IPS-15b (cell line): ENCODE data around the gene ANKS1B.

Experiments
- H3K27me3 ChIP-seq: one replicate; pipeline ENCODE4 v1.6.1; 2013; ENCODE audit warnings: low read length; ENCODE audit not compliant: control insufficient read depth, insufficient read depth
- H3K36me3 ChIP-seq: one replicate; pipeline ENCODE4 v1.6.1; 2013; ENCODE audit warnings: low read length; ENCODE audit not compliant: control insufficient read depth, insufficient read depth
- H3K4me1 ChIP-seq: one replicate; pipeline ENCODE4 v1.6.1; 2013; ENCODE audit warnings: mild to moderate bottlenecking, low read length; ENCODE audit not compliant: control insufficient read depth, insufficient read depth
- H3K4me3 ChIP-seq: one replicate; pipeline ENCODE4 v1.5.1; 2013; ENCODE audit warnings: low read depth, low read length
- H3K9ac ChIP-seq: one replicate; pipeline ENCODE4 v1.6.1; 2013; ENCODE audit warnings: low read depth, mild to moderate bottlenecking, low read length
- H3K9me3 ChIP-seq: one replicate; pipeline ENCODE4 v1.6.1; 2013; ENCODE audit warnings: mild to moderate bottlenecking, low read length; ENCODE audit not compliant: control insufficient read depth, insufficient read depth

ANKS1B gene

GRCh38 chr12:99544457-99544856 lies 440.3 kb downstream of the ANKS1B start:
- no peaks in the 10 kb centered on the region for H3K27me3 ChIP-seq
- H3K9me3 ChIP-seq, result no peaks in the 10 kb centered on the region
- no peaks in the 10 kb centered on the region for H3K36me3 ChIP-seq
- no peak overlapping the region for H3K9ac ChIP-seq
- H3K4me1 ChIP-seq, result no peaks in the 10 kb centered on the region
- H3K4me3 ChIP-seq, result no peak overlapping the region

GRCh38 chr12:99529966-99530365 lies 454.8 kb downstream of the ANKS1B start:
- Histone ChIP-seq H3K9ac (no peak overlapping the region), H3K4me1 (no peaks in the 10 kb centered on the region), H3K27me3 (no peaks in the 10 kb centered on the region), H3K36me3 (no peaks in the 10 kb centered on the region), H3K9me3 (no peaks in the 10 kb centered on the region), H3K4me3 (no peak overlapping the region)

DNA sequence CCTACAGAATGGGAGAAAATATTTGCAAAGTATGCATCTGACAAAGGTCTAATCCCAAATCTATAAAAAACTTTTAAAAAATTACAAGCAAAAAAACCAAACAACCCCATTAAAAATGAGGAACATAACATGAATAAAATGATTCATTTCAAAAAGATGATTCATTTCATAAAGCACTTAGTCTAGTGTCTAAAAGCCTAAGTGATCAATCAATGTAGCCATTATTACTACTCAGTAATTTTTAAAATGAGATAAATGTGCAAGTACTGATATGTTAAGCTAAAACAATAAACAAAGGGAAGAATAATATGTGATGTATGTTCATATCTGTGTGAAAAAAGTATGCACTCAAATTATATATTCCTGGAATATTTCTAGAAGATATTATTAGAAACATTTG lies 456.3 kb downstream of the ANKS1B start:
- H3K36me3 ChIP-seq, result no peaks in the 10 kb centered on the region
- H3K9me3 ChIP-seq, result no peaks in the 10 kb centered on the region
- H3K4me1 ChIP-seq, result no peaks in the 10 kb centered on the region
- H3K4me3 ChIP-seq, result no peak overlapping the region
- H3K27me3 ChIP-seq, result no peaks in the 10 kb centered on the region
- H3K9ac ChIP-seq, result no peak overlapping the region

GRCh38 chr12:99523853-99524252 lies 460.9 kb downstream of the ANKS1B start:
- no peaks in the 10 kb centered on the region for H3K4me1 ChIP-seq
- no peak overlapping the region for H3K4me3 ChIP-seq
- H3K9me3 ChIP-seq, result no peaks in the 10 kb centered on the region
- H3K9ac ChIP-seq, result no peak overlapping the region
- no peaks in the 10 kb centered on the region for H3K36me3 ChIP-seq
- no peaks in the 10 kb centered on the region for H3K27me3 ChIP-seq

GRCh38 chr12:99522456-99522855 lies 462.3 kb downstream of the ANKS1B start:
- no peaks in the 10 kb centered on the region for H3K27me3 ChIP-seq
- no peaks in the 10 kb centered on the region for H3K36me3 ChIP-seq
- no peaks in the 10 kb centered on the region for H3K9me3 ChIP-seq
- no peak overlapping the region for H3K9ac ChIP-seq
- H3K4me1 ChIP-seq, result no peaks in the 10 kb centered on the region
- no peak overlapping the region for H3K4me3 ChIP-seq

DNA sequence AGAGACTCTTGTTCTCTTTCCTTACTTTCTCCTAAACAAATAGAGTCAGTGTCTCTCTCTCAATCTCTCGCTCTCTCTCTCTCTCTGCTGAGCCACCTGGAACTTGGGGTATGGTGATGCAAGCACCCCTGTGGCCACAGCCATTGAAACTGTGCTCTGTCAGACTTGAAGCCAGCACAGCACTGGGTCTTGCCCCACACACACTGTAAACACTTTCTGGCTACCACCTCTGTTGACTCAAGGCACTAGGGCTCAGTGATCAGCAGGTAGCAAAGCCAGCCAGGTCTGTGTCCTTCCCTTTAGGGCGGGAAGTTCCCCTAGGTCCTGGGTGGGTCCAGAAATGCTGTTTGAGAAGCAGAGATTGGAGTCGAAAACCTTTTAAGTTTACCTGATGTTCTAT lies 463.1 kb downstream of the ANKS1B start:
- no peaks in the 10 kb centered on the region for H3K9me3 ChIP-seq
- H3K9ac ChIP-seq, result no peak overlapping the region
- no peak overlapping the region for H3K4me3 ChIP-seq
- no peaks in the 10 kb centered on the region for H3K4me1 ChIP-seq
- no peaks in the 10 kb centered on the region for H3K27me3 ChIP-seq
- H3K36me3 ChIP-seq, result no peaks in the 10 kb centered on the region

DNA sequence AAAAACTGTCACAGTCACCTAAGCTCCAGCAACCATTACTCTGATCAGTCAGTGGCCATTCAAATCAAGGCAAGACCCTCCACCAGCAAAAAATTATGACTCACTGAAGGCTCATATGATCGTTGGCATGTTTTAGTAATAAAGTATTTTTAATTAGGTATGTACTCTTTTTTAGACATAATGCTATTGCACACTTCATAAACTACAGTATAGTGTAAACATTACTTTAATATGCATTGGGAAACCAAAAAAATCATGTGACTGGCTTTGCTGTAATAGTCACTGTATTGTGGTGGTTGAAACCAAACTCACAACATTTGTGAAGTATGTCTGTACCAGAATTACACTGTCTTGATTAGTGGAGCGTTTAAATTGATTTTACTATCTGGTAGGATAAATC lies 471.7 kb downstream of the ANKS1B start:
- Histone ChIP-seq H3K36me3 (no peaks in the 10 kb centered on the region), H3K4me3 (no peak overlapping the region), H3K27me3 (no peaks in the 10 kb centered on the region), H3K4me1 (no peaks in the 10 kb centered on the region), H3K9me3 (no peaks in the 10 kb centered on the region), H3K9ac (no peak overlapping the region)

DNA sequence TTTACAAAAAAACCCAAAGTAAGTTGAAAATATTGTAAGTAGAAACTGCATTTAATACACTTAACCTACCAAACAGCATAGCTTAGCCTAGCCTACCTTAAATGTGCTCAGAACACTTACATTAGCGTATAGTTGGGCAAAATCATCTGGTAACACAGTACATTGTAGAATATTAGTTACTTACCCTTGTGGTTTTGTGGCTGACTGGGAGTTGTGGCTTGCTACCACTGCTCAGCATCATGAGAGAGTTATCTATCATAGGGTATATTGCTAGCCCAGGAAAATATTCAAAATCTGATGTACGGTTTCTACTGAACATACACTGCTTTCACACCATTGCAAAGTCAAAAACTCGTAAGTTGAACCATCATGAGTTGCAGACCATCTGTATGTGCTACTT lies 478.9 kb downstream of the ANKS1B start:
- Histone ChIP-seq H3K4me3 (no peak overlapping the region), H3K27me3 (no peaks in the 10 kb centered on the region), H3K9me3 (no peaks in the 10 kb centered on the region), H3K36me3 (no peaks in the 10 kb centered on the region), H3K4me1 (no peaks in the 10 kb centered on the region), H3K9ac (no peak overlapping the region)

GRCh38 chr12:99498756-99499155 lies 486.0 kb downstream of the ANKS1B start:
- no peak overlapping the region for H3K9ac ChIP-seq
- H3K4me1 ChIP-seq, result peaks cover 3% of the 10 kb centered on the region
- H3K9me3 ChIP-seq, result no peaks in the 10 kb centered on the region
- H3K4me3 ChIP-seq, result no peak overlapping the region
- no peaks in the 10 kb centered on the region for H3K27me3 ChIP-seq
- H3K36me3 ChIP-seq, result no peaks in the 10 kb centered on the region

DNA sequence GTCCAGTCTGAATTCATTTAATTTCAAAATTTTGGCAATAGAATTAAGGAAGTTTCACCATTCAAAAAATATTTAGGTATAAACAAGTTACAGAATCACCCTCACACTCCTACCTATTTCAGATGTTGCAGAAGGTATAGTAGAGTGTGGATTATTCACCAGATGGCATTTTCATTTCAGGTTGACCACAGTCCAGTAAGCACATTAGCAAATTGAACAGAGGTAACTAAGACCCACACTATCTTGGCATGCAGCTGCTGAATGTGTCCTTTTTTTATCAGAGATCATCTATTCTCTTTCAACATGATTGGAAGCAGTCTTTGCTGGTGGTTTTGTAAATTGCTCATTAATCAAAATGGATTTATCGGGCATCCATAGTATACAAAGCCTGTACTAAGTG lies 488.9 kb downstream of the ANKS1B start:
- peaks cover 3% of the 10 kb centered on the region for H3K4me1 ChIP-seq
- no peaks in the 10 kb centered on the region for H3K36me3 ChIP-seq
- H3K9ac ChIP-seq, result no peak overlapping the region
- no peak overlapping the region for H3K4me3 ChIP-seq
- H3K27me3 ChIP-seq, result no peaks in the 10 kb centered on the region
- H3K9me3 ChIP-seq, result no peaks in the 10 kb centered on the region

DNA sequence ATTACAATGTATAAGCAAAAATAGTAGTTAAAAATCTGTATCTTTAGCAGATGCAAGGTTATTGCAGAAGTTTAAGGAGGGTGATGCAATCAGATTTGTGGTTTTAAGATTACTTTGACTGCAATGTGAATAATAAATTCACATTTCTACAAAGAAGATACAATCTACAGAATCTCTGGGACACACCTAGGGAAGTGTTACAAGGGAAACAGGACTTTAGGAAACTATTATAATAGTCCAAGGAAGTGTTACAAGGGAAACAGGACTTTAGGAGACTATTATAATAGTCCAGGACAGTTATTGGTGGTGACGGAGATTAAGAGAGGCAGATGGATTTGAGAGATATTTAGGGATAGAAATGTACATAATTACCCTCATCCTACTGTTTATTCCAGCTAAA lies 491.5 kb downstream of the ANKS1B start:
- Histone ChIP-seq H3K27me3 (no peaks in the 10 kb centered on the region), H3K9me3 (no peaks in the 10 kb centered on the region), H3K4me1 (peaks cover 2% of the 10 kb centered on the region), H3K4me3 (no peak overlapping the region), H3K9ac (no peak overlapping the region), H3K36me3 (no peaks in the 10 kb centered on the region)

GRCh38 chr12:99486277-99486676 lies 498.5 kb downstream of the ANKS1B start:
- no peaks in the 10 kb centered on the region for H3K27me3 ChIP-seq
- H3K4me3 ChIP-seq, result no peak overlapping the region
- no peaks in the 10 kb centered on the region for H3K4me1 ChIP-seq
- no peaks in the 10 kb centered on the region for H3K36me3 ChIP-seq
- H3K9ac ChIP-seq, result no peak overlapping the region
- no peaks in the 10 kb centered on the region for H3K9me3 ChIP-seq

- no peak overlapping the region for H3K9ac ChIP-seq
- no peak overlapping the region for H3K4me3 ChIP-seq
- H3K9me3 ChIP-seq, result no peaks in the 10 kb centered on the region
- no peaks in the 10 kb centered on the region for H3K27me3 ChIP-seq
- H3K36me3 ChIP-seq, result no peaks in the 10 kb centered on the region
- no peaks in the 10 kb centered on the region for H3K4me1 ChIP-seq
Measured at GRCh38 chr12:99479149-99479548, 505.6 kb downstream of the ANKS1B start.
